Measurements from ENCODE around the gene PHF11.

The PHF11 gene

DNA sequence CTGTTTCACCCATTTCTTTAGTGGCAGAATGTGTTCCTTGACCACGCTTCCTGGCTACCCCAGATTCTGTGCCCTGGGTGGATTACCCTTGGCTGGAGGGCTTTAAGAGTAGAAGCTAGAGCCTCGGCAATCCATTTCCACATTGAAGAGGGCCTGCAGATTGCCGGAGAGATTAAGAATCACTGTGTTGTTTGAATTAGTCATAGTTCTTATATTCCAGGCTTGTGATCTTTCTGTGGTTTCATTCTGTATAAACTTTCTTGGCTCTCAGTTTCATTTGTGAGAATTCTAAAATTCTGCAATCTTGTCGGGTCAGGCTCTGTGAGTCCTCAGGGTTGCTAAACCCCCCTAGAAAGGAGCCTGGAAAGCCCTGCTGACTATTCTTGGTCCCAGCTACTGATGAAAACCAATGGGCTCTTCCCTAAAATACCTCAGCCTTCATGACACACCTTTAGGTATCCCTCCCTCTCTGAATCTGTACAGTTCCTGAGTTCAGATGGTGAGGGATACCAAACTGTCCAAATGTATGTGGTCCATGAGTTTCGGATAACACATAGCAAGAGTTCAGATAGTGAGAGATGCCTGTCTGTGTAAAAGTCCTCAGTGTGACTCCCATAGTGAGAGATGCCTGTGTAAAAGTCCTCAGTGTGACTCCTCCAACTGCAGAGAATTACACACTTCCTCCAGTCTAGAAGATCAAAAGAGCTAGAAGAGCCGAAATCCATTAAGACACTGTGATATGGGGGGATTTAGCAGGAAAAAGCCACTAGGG lies 4.3 kb downstream of the PHF11 start:
- no peak for DNase-seq

DNA sequence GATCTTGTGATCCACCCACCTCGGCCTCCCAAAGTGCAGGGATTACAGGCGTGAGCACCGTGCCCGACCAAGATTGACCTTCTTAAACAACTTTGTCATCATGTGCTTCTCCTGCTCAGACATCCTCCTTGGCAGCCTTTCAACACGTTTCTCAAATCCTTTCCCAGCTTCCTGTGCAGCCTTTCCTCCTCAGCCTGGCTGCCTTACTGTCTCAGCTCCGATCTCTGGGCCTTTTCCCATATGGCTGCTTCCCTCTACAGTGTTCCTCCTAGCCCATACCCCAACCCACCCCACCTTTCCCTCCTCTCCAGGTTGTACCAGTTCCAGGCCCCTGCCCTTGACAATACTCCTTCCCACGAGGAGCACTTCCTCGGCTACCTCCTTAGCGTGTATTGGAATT lies 7.2 kb downstream of the PHF11 start:
- DNase-seq, result no peak

DNA sequence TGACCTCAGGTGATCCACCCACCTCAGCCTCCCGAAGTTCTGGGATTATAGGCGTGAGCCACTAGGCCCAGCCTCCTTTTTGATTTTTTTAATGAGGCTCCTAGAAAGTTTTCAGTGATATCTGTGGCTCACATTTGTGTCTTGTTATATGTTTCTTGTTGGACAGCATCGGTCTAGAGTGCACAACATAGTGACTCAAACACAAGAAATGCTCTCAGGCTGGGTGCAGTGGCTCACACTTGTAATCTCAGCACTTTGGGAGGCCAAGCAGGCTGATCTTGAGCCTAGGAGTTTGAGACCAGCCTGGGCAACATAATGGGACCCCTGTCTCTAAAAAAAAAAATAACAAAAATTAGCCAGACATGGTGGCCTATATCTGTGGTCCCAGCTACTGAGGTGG lies 8.2 kb downstream of the PHF11 start:
- no peak for DNase-seq

DNA sequence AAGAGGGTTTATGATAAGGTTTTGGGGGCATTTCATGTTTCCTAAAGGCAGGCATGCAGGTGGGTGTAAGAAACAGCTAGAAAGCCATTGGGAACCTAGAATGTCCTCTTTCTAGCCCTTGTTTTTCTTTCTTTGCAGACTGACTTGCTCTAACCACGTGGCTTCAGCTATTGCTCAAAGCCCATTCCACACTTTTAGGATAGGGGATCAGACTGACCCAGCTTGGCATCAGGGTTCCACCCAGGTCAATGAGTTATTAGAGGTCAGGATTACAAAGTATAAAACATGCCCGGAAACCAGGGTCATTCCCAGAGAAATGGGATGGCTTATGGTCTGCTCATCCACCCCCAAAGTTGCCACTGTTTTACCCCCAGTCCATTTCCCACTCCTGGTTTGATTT lies 16.8 kb downstream of the PHF11 start:
- DNase-seq, result no peak

DNA sequence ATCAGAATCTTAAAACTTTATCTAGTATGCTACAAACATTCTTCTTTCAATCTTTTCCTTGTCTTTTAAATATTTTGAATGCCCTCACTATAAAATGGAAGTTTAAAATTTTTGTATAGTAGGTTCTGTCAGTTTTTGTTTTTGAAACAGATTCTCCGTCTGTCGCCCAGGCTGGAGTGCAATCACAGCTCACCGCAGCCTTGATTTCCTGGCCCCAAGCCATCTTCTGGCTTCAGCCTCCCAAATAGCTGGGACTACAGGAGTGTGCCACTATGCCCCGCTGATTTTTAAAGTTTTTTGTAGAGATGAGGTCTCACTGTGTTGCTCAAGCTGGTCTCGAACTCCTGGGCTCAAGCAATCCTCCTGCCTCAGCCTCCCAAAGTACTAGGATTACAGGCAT lies 20.7 kb downstream of the PHF11 start:
- DNase-seq, result no peak

DNA sequence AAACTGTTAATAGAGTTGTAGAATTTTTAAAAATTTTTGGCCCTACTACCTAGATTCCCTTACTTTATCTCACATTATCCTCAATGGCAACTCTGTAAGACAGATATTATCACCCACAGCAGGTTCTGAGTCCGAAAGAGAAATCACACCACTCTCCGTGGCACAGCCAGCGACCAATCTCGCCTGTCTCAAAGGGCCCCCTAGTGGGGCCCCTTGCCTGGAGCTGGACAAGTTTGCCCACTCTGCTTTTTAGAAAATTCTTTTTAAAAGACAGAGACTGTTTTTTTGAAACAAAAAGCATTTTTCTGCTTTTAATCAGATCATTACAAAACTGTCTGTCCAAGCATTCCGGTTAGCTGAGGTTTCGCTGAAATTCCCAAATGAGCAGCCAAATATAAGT lies 21.7 kb downstream of the PHF11 start:
- no peak for DNase-seq

DNA sequence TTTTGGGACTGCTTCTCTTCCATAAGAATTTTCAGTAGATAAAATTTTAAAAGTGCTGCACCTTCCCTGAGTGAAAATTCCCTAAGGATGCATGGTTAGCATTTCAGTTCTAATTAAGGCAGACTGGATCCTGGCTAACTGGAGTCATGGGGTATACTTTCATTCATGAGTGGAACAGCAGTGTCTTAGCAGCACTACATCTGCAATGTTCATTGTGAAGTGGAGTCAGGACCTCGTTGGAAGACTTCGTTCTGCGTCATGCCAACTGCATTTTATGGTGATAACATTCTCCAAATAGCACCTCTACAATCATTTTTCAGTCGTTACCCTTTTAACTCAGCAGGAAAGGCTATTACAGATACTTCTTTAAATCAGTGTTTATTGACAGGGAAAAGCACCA lies 25.5 kb downstream of the PHF11 start:
- no peak for DNase-seq

DNA sequence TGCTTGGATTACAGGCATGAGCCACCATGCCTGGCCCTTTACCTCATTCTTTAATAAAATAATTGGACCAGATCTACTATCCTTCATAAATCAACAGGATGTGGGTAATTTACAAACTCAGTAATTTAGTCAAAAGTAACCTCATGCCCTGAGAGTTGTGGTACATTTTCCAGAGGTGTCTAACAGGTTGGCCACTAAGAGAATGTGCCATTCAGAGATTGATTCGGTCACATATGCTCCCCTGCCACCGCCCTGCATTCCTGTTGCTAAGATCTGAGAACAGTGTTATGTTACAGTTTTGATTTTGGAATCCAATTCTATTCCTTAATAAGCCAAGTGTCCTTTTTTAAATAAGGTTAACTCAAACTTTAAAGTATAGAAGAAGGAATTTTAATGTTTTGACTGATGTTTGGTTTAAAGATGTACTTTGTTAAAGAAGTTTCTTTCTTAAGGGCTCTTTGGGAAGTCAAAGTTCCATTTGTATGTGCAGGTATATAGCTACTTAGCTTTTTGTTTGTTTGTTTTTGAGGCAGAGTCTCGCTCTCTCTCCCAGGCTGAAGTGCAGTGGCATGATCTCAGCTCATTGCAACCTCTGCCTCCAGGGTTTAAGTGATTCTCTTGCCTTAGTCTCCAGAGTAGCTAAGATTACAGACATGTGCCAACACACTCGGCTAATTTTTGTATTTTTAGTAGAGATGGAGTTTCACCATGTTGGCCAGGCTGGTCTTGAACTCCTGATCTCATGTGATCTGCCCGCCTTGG lies 29.2 kb downstream of the PHF11 start:
- no peak for DNase-seq

DNA sequence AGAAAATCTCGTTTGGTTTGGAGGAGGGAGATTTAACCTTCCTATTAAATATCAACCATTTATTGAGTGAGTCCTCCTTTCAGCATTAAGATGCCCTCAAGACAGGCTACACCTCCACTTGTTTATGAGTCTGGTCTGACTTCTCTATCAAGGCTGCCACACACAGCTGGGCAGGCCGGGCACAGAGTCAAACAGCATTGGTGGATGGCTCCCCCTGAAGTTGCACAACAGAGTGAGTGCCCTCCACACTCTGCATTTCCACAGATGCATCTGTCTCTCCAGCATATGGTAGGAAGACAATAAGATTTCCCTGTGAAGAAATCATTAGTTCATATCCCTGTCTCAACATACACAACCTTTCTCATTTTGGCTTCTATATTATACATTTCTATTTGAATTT lies 31.4 kb downstream of the PHF11 start:
- peak; percentile 59 for DNase-seq

DNA sequence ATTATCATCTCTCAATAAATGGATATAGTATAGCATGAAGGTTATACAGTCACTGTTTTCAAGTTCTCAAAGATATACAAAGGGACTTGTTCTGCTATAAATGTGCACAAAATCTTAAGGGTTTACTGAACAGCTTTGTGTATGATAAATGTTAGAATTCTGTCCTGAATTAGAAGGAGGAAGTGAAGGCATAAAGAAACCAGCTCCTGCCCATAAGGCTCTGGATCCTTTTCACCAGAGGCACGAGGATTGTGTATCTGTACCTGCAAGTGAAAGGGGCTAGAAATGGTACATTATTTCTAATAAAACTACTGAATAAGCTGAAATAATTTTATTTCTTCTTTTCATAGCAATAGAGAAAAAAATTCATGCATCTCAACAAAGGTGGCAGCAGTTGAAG lies 32.4 kb downstream of the PHF11 start:
- DNase-seq, result peak; percentile 45

DNA sequence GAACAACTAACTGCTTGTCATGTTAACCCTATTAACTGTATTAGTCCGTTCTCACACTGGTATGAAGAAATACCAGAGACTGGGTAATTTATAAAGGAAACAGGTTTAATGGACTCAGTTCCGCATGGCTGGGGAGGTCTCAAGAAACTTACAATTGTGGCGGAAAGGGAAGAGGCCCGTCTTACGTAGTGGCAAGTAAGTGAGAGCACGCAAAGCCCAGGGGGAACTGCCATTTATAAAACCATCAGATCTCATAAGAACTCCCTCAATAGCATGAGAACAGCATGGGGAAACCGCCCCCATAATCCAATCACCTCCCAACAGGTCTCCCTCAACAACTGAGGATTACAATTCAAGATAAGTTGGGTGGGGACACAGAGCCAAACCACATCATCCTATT lies 34.7 kb downstream of the PHF11 start:
- DNase-seq, result peak; percentile 83

DNA sequence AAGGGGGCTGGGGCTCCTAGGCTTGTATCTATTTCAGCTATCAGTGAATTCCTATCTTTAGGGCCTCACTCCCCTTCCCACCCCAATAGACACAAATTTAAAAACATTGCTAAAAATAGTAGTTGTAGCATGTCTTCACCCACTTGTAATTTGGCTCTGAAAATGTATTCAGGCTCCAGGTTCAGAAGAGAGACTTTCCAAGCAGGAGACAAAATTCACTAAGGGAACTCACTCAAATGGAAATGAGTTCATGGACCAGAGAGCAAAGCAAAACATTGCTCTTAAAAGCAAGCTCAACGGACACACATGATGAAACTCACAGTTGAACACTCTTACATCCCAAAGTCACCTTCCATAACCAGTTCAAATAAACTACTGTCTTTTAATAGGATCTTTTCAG lies 36.8 kb downstream of the PHF11 start:
- no peak for DNase-seq

DNA sequence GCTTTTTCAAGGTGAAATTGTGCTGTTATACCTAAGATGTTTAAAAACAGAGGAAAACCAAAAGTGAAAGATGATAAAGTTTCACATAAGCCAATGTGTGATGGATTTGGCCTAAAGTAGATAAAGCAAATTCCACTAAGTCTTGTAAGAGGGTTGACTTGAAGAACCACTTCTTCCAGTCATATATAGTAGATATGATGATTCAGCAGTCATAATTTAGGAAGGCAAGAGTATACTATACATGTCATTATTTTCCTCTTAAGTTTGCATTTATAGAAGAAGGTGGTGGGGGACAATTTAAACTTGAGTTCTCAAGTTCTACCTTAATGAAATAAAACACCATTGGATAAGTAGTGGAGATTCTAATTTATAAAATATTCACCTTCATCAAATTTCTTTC lies 37.3 kb downstream of the PHF11 start:
- no peak for DNase-seq

DNA sequence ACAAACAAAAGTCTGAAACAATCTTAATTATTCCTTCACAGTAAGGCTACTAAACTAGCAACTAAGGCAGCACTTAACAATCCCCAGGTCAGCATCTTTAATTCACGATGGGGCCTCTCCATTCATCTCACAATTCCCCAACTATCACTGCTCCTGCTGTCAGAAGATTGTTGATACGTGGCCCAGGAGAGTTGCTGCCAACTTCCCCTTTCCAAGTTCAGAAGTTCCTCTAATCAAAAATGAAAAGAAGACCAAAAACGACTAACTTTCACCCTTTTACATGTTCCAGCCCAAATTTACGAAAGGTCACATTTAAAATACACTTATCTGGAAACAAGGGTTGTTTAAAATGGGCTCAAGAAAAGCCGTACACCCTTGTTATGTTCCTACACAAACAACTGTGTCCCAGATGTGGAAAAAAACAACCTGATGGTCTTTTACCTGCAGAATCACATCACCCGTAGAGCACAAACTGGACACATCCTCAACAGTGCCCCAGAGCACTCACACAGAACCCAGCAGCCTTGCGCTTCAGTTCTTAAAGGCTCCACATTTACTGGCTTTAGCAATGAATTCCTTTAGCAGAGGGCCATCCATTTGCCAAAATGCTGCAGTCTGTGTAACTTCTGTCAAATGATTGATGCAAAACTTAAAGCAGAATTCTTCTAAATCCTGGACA lies 38.0 kb downstream of the PHF11 start:
- peak; percentile 74 for DNase-seq

DNA sequence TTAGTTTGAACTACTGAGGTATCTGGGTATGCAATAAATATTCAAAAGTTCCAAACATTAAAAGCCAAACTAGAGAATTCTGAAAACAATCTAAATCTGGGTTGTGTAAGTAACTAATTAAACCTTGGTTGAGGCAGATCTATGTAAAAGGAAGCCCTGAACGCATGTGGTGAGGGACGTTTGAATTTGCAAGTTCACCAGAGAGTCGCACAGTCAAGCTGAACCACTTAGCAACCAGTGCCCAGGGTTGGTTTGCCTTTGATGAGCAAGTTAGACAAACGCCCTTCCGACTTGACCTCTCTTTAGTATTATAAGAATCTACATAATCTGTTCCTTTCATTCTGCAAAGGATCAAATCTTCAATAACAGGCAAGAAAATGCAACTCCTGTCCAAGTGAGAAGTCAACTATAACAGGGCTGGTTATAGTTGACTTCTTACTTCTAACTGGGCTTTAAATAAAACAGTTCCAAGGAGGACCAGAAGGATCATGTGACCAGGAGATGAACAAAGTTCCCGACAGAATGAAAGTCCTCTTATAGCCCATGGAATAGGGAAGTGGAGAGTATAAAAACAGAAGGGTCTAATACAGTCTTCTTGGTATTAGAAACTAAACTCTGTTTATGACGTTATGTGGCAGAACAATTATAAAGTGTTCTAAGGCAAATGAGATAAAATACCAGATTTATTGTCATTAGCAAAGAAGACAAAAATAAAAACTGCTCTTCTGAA lies 40.6 kb downstream of the PHF11 start:
- DNase-seq, result peak; percentile 34

DNA sequence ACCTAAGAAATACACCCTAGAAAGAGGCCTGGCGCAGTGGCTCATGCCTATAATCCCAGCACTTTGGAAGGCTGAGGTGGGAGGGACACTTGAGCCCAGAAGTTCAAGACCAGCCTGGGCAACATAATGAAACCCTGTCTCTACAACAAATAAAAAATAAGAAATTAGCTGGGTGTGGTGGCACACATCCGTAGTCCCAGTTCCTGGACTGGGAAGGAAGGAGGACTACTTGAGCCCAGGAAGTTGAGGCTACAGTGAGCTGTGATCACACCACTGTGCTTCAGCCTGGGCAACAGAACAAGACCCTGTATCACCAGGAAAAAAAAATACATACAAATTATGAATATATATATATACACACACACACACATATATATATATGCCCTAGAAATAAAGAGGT lies 42.7 kb downstream of the PHF11 start:
- DNase-seq, result no peak

DNA sequence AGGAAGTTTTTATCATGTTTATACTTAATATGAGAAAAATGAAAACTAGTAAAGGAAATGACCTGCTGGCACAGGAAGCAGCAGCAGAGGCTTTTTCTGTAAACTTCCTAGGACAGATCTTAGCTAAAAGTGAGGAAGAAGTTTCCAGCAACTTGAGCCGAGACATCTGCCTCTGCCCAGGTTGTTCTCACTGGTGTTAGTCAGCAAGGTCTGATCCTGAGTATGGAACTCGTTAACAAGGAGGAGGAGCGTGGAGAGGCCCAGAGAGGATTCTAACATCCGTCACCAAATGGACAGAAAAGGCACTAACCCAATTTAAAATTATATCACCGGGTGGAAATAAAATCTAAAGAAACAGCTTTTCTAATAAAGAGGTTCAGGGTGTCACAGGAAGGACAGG lies 43.6 kb downstream of the PHF11 start:
- no peak for DNase-seq

DNA sequence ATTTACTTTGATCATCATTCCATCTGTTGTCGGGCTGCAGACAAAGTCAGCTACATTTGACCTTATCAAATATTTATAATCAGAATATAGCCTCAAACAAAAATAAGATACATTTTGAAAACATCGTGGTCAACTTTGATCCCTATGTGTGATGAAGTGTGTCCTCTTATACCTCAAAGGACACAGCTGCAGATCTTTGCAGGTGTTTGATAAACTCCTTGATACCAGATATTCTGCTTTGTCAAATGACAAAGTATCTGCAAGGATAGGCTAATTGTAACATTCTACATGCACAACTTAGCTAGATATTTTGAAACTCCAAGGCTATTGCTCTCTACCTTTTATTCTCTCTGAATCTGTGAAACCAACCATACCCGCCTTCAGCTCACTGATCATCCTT lies 44.0 kb downstream of the PHF11 start:
- DNase-seq, result no peak

DNA sequence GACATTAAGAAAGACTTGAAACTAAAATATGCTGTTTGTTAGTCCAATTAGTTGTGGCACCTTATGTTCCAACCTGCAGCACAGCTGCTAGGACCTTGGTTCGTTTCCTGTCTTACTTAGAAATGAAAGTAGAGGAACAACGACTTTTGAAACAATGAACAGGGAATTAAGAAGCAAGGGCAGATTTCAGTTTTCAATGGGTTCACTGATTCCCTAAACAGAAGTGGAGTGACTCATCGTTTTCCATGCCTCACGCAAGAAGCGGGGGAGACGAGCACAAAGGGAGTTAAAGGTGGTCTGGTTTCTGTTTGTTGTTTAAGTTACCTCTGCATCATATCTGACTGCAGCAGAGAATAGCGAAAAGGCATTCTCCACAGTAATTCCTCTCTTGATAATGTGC lies 44.8 kb downstream of the PHF11 start:
- peak; percentile 34 for DNase-seq

DNA sequence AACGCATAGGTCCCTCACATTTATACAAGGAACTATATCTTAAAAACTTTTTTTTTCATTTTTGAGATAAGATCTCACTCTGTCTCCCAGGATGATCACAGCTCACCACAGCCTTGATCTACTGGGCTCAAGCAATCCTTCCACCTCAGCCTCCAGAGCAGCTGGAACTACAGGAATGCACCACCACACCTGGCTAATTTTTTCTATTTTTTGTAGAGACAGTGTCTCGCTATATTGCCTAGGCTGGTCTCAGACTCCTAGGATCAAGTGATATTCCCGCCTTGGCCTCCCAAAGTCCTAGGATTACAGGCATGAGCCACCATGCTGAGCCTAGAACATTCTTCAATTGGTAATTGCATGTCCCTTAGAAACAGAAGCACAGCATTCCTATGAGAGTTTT lies 47.9 kb downstream of the PHF11 start:
- DNase-seq, result no peak

DNA sequence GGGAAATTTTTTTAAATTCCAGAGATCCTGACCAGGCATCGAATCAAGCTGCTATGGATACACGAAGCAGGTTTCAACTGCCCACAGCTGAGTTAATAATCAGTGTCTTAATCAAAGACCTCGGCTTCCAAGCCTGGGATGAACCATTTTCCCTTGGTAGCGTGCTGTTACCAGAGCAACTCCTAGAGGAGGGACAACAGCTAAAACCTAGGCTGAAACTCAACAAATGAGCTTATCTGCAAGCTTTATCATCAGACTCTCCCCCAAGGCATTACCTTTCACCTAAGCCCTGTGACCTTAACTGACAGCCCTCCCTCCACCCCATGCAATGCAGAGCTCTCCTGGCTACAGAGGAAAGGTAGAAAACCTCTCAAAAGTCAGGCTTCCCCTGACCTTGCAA lies 49.9 kb downstream of the PHF11 start:
- DNase-seq, result no peak

DNA sequence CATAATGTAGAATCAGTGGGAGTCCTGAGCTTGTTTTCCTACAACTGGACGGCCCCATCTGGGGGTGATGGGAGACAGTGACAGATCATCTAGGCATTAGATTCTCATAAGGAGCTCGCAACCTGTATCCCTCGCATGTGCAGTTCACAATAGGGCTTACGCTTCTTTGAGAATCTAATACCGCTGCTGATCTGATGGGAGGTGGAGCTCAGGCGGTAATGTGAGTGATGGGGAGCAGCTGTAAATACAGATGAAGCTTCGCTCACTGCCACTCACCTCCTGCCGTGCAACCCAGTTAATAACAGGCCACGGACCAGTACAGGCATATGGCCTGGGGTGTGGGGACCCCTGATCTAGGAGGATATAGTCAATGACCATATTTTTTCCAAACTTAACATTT lies 50.8 kb downstream of the PHF11 start:
- no peak for DNase-seq

DNA sequence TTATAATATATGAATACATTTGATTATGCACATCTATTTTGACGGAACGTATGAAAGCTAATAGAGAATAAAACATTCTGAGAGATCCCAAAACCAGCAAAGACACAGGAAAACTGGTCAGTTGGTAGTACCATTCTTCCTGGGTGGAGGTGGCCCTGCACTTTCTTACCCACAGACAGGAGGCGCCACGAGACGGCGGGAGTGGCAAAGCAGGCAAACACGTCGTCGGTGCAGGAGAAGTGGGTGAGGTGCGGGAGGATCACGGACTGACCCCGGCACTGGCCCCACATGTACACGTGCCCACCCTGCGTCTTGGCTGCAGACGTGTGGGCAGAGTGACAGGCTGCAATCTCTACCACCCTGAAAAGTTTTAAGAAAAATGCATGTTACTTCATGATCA lies 53.5 kb downstream of the PHF11 start:
- DNase-seq, result no peak

All from MV-4-11 (cell line).